ENCODE measurements around the gene ZNF521. TPM values are rescaled to one million over a fixed set of nuclear protein-coding genes. Genes with fewer than 3 reads are reported as not detected.

Gene ZNF521
- total and polyA plus RNA-seq, 2 donors (not counting 3 experiments of a cell fraction or from before 2014, with no cell fraction given) = 111 to 168 TPM

DNA sequence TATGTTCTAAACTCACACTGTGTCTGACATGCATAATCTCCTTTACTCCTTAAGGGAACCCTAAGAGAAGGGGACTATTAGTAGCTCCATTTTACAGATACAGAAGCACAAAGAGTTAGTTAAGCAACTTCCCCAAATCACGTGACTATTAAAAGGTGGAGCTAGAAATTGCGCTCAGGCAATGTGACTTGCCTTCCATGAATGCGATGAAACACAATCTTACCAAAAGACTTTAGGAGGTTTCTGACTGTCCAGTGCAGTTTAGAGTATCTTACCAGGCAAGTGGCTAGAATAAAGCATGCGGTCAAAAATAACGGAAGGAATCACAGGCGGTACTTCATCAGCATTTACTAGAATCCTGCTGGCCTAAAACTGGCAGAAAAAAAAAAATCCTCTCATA lies 70.4 kb downstream of the ZNF521 start:
- CTCF ChIA-PET = interaction anchor here (0.8 to 1.1 kb wide), 2 partner anchors 29 to 48 kb away, joined by 3 read pairs; no protein-coding TSS in a partner anchor
- no peak for FAIRE-seq
- TF ChIP-seq POLR2A (IDR thresholded peaks at IDR 0.05; ENCODE audit: low read depth, low read length) = no peak
- TF ChIP-seq GATA2 (IDR thresholded peaks at IDR 0.05; ENCODE audit: insufficient read depth, insufficient read length, low read depth, low read length) = no peak
- TF ChIP-seq MYC (IDR thresholded peaks at IDR 0.05; ENCODE audit: low read depth, low read length) = no peak
- TF ChIP-seq JUN (IDR thresholded peaks at IDR 0.05; ENCODE audit: borderline replicate concordance, insufficient read depth, insufficient read length, low read depth) = no peak
- TF ChIP-seq EZH2 (IDR thresholded peaks at IDR 0.05; ENCODE audit: borderline replicate concordance, low read depth, low read length, severe bottlenecking) = no peak
- TF ChIP-seq FOS (IDR thresholded peaks at IDR 0.05; ENCODE audit: borderline replicate concordance, insufficient read depth, low read length) = no peak
- TF ChIP-seq, protein P1, sequence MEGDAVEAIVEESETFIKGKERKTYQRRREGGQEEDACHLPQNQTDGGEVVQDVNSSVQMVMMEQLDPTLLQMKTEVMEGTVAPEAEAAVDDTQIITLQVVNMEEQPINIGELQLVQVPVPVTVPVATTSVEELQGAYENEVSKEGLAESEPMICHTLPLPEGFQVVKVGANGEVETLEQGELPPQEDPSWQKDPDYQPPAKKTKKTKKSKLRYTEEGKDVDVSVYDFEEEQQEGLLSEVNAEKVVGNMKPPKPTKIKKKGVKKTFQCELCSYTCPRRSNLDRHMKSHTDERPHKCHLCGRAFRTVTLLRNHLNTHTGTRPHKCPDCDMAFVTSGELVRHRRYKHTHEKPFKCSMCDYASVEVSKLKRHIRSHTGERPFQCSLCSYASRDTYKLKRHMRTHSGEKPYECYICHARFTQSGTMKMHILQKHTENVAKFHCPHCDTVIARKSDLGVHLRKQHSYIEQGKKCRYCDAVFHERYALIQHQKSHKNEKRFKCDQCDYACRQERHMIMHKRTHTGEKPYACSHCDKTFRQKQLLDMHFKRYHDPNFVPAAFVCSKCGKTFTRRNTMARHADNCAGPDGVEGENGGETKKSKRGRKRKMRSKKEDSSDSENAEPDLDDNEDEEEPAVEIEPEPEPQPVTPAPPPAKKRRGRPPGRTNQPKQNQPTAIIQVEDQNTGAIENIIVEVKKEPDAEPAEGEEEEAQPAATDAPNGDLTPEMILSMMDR (IDR thresholded peaks at IDR 0.05; ENCODE audit: extremely low read depth in 1 of 2, insufficient read depth in 1 of 2, low read depth in 1 of 2, low read length in 2 of 2) = no peak
- no peak for TF ChIP-seq POLR2AphosphoS5 (IDR thresholded peaks at IDR 0.05; ENCODE audit: insufficient read depth, low read depth, low read length)
- TF ChIP-seq, protein P2, sequence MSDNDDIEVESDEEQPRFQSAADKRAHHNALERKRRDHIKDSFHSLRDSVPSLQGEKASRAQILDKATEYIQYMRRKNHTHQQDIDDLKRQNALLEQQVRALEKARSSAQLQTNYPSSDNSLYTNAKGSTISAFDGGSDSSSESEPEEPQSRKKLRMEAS (IDR thresholded peaks at IDR 0.05; ENCODE audit: insufficient read depth, insufficient read length) = no peak
- Histone ChIP-seq H4K20me1 (replicated peaks; ENCODE audit: control insufficient read depth, extremely low read depth, insufficient read depth, low read length) (no peaks in the 10 kb centered on the region), H3K4me2 (ENCODE audit: insufficient read depth, low read length) (no peak overlapping the region), H3K9me1 (replicated peaks; ENCODE audit: control insufficient read depth, extremely low read depth, insufficient read depth, low read length) (no peaks in the 10 kb centered on the region), H3K27ac (ENCODE audit: insufficient read depth, low read depth, low read length) (no peak overlapping the region), H3K36me3 (ENCODE audit: control insufficient read depth in 2 of 2, extremely low read depth in 1 of 2, insufficient read depth in 2 of 2, low read length in 2 of 2) (no peaks in the 10 kb centered on the region), H3K79me2 (ENCODE audit: control insufficient read depth, insufficient read depth, low read length) (peaks cover 80% of the 10 kb centered on the region), H2AFZ (ENCODE audit: low read depth, low read length) (no peak overlapping the region), H3K9ac (replicated peaks; ENCODE audit: extremely low read depth, insufficient read depth, low read length) (no peak overlapping the region), H3K27me3 (ENCODE audit: control insufficient read depth in 2 of 2, insufficient read depth in 2 of 2, low read length in 2 of 2) (no peaks in the 10 kb centered on the region), H3K4me1 (ENCODE audit: control insufficient read depth, extremely low read depth, insufficient read depth, low read length) (peaks cover 85% of the 10 kb centered on the region), H3K4me3 (replicated peaks in 1 of 3; ENCODE audit: insufficient read depth in 1 of 3, low read depth in 1 of 3, low read length in 3 of 3) (no peak overlapping the region), H3K9me3 (replicated peaks; ENCODE audit: control insufficient read depth, insufficient read depth, low read length) (no peaks in the 10 kb centered on the region)
- dilution Hi-C loops (cut with MboI; ENCODE audit: extremely low pct_ligation_motif_present, low sequenced_read_pairs) (no loop called here), intact Hi-C loops (cut with micrococcal nuclease) (loop anchor here (10.0 kb wide), 1 partner anchor 613 kb away; no protein-coding TSS in a partner anchor)
- DNase-seq (ENCODE audit: low read depth, low spot score) = no peak
- no TSS peak for BruUV-seq (replicated peaks)
- POLR2A ChIA-PET = no interaction called here

Data from endothelial cell of umbilical vein (primary cell).